GM23338 (cell line): Measurements from ENCODE around the gene MALSU1. TPM values are rescaled to one million over a fixed set of nuclear protein-coding genes. Genes with fewer than 3 reads are reported as not detected.

Experiments
- ATAC-seq: fragments of 200-7000 bp; cut with Tn5 transposase; 3 replicates; pipeline ENCODE4 v1.9.1; 2020
- DNase-seq: peaks from one replicate; pipeline ENCODE4 v3.0.0-alpha.2; 2015; ENCODE audit warnings: low spot score
- H2AFZ ChIP-seq: fragments of 200-600 bp; sonication (generic); 2 replicates; pipeline ENCODE4 v1.8.0; 2016; ENCODE audit warnings: antibody characterized with exemption, mild to moderate bottlenecking, moderate library complexity
- H3F3A ChIP-seq: fragments of 200-600 bp; sonication (generic); replicated peaks from 2 replicates; pipeline ENCODE4 v1.8.0; 2017; ENCODE audit warnings: antibody characterized with exemption, mixed run types, low read depth
- H3K27ac ChIP-seq: fragments of 200-600 bp; sonication (generic); 2 replicates; pipeline ENCODE4 v1.6.1; 2016; ENCODE audit warnings: low read depth
- H3K27me3 ChIP-seq: fragments of 200-600 bp; sonication (generic); 2 replicates; pipeline ENCODE4 v1.8.0; 2016; ENCODE audit warnings: mild to moderate bottlenecking, mixed run types, moderate library complexity; ENCODE audit not compliant: insufficient read depth
- H3K36me3 ChIP-seq: fragments of 200-600 bp; sonication (generic); 2 replicates; pipeline ENCODE4 v1.8.0; 2016; ENCODE audit warnings: mild to moderate bottlenecking; ENCODE audit not compliant: insufficient read depth
- H3K4me1 ChIP-seq: fragments of 200-600 bp; sonication (generic); 2 replicates; pipeline ENCODE4 v1.8.0; 2016; ENCODE audit warnings: mild to moderate bottlenecking, moderate library complexity; ENCODE audit not compliant: insufficient read depth
- H3K4me2 ChIP-seq: fragments of 200-600 bp; sonication (generic); 2 replicates; pipeline ENCODE4 v1.7.1; 2017; ENCODE audit warnings: mixed run types
- H3K4me3 ChIP-seq: fragments of 200-600 bp; sonication (generic); 2 replicates; pipeline ENCODE4 v1.6.1; 2016; ENCODE audit warnings: mixed run types
- H3K79me2 ChIP-seq: fragments of 200-600 bp; sonication (generic); replicated peaks from 2 replicates; pipeline ENCODE4 v1.8.0; 2017; ENCODE audit warnings: mild to moderate bottlenecking; ENCODE audit not compliant: insufficient read depth
- H3K9me2 ChIP-seq: fragments of 200-600 bp; sonication (generic); 2 replicates; pipeline ENCODE4 v1.8.0; 2017; ENCODE audit not compliant: insufficient read depth
- H4K20me1 ChIP-seq: fragments of 200-600 bp; sonication (generic); replicated peaks from 2 replicates; pipeline ENCODE4 v1.8.0; 2017; ENCODE audit warnings: mild to moderate bottlenecking; ENCODE audit not compliant: insufficient read depth
- H3K27ac Mint-ChIP-seq: 2 replicates; pipeline ENCODE4 v1.8.0; 2020; ENCODE audit warnings: inconsistent platforms, mild to moderate bottlenecking, moderate library complexity, mixed read lengths
- H3K27me3 Mint-ChIP-seq: 3 replicates; pipeline ENCODE4 v1.8.0; 2022; ENCODE audit warnings: low read depth, mild to moderate bottlenecking, moderate library complexity, mixed read lengths, inconsistent platforms; ENCODE audit not compliant: insufficient read depth, poor library complexity
- H3K36me3 Mint-ChIP-seq: 3 replicates; pipeline ENCODE4 v1.8.0; 2021; ENCODE audit warnings: low read depth, mild to moderate bottlenecking, inconsistent platforms, moderate library complexity, mixed read lengths
- H3K4me1 Mint-ChIP-seq: 3 replicates; pipeline ENCODE4 v1.8.0; 2020; ENCODE audit warnings: mild to moderate bottlenecking, inconsistent platforms, mixed read lengths
- H3K4me3 Mint-ChIP-seq: 3 replicates; pipeline ENCODE4 v1.8.0; 2021; ENCODE audit warnings: moderate library complexity, mild to moderate bottlenecking, inconsistent platforms, mixed read lengths
- H3K9me3 Mint-ChIP-seq: 3 replicates; pipeline ENCODE4 v1.8.0; 2020; ENCODE audit warnings: moderate library complexity, mild to moderate bottlenecking, inconsistent platforms, mixed read lengths
- EZH2 ChIP-seq: fragments of 200-600 bp; sonication (generic); IDR thresholded peaks from one replicate; pipeline ENCODE4 v1.8.0; 2017; ENCODE audit warnings: antibody characterized with exemption, mild to moderate bottlenecking, low read depth; ENCODE audit not compliant: unreplicated experiment
- JUNB ChIP-seq: IDR thresholded peaks from one replicate; pipeline ENCODE4 v1.6.1; 2016; ENCODE audit warnings: antibody characterized with exemption; ENCODE audit not compliant: unreplicated experiment
- NANOG ChIP-seq: IDR thresholded peaks from 2 replicates; pipeline ENCODE4 v1.6.1; 2016; ENCODE audit warnings: antibody characterized with exemption, borderline replicate concordance
- POLR2AphosphoS5 ChIP-seq: IDR thresholded peaks from 2 replicates; pipeline ENCODE4 v1.6.1; 2016; ENCODE audit warnings: antibody characterized with exemption, low read depth
- ZNF114 ChIP-seq: fragments of 250-450 bp; sonication (Bioruptor Pico); IDR thresholded peaks from 2 replicates; pipeline ENCODE4 v1.5.0; 2020; ENCODE audit warnings: mild to moderate bottlenecking, moderate library complexity
- ZNF331 ChIP-seq: fragments of 250-450 bp; sonication (Bioruptor Pico); IDR thresholded peaks from 2 replicates; pipeline ENCODE4 v1.5.0; 2020; ENCODE audit warnings: low read depth, mild to moderate bottlenecking, moderate library complexity
- ZNF462 ChIP-seq: fragments of 250-450 bp; sonication (Bioruptor Pico); IDR thresholded peaks from 2 replicates; pipeline ENCODE4 v1.5.0; 2020; ENCODE audit warnings: mild to moderate bottlenecking, moderate library complexity
- polyA plus RNA-seq: library from polyadenylated mRNA; unstranded; fragments of >200 nt; fragmentation: Nextera tagmentation; extraction: Ambion mirVana; gene quantifications from 2 replicates; pipeline ENCODE4 v1.2.1, GENCODE V29; 2016
- total RNA-seq: library from RNA; depleted of rRNA; stranded (reverse); fragments of >200 nt; shearing (Covaris generic); gene quantifications from 2 replicates; pipeline ENCODE4 v1.2.3, GENCODE V29; 2014

Gene MALSU1
- total and polyA plus RNA-seq, 2 experiments from 2014 or later, result 96.8 to 209 TPM

- no peak for TF ChIP-seq NANOG
- no peak for TF ChIP-seq JUNB
- no peak for TF ChIP-seq EZH2
- TF ChIP-seq ZNF462 (CRISPR knock-in tag), result no peak
- TF ChIP-seq POLR2AphosphoS5, result no peak
These were observed 51.3 kb downstream of the MALSU1 start (continued) for GRCh38 chr7:23350466-23350865.

- ATAC-seq (no peak), DNase-seq (no peak)
- Histone ChIP-seq H3K79me2 (peaks cover 51% of the 10 kb centered on the region), H3K4me3 (no peak overlapping the region), H2AFZ (no peak overlapping the region), H3K36me3 (peaks cover 5% of the 10 kb centered on the region; the same call in 1 of the 2 replicates), H4K20me1 (peaks cover 14% of the 10 kb centered on the region; the same call in 1 of the 2 replicates), H3K4me2 (no peak overlapping the region), H3K9me2 (no peaks in the 10 kb centered on the region), H3K27me3 (no peaks in the 10 kb centered on the region), H3K4me1 (no peaks in the 10 kb centered on the region), H3F3A (no peaks in the 10 kb centered on the region; the same call in 1 of the 2 replicates), H3K27ac (no peak overlapping the region; the same call in 1 of the 2 replicates)
- Mint-ChIP-seq H3K27me3 (peaks cover 8% of the 10 kb centered on the region), H3K4me3 (no peak overlapping the region), H3K27ac (0 out of 2 replicates have a peak overlapping the region, but pooled peaks have one; percentile 26), H3K9me3 (no peaks in the 10 kb centered on the region), H3K36me3 (peaks cover 42% of the 10 kb centered on the region), H3K4me1 (peaks cover 16% of the 10 kb centered on the region)
- no peak for TF ChIP-seq JUNB
- no peak for TF ChIP-seq ZNF331 (CRISPR knock-in tag)
- no peak for TF ChIP-seq ZNF114 (CRISPR knock-in tag)
These were observed 54.0 kb downstream of the MALSU1 start for GRCh38 chr7:23353172-23353571.
